Gastrocnemius medialis (tissue), 4 donors: ENCODE results near the gene MUL1. TPM values are rescaled to one million over a fixed set of nuclear protein-coding genes. Genes with fewer than 3 reads are reported as not detected.

Experiments
- ATAC-seq, 2 donors: fragments of 150-250 bp; one replicate each; pipeline ENCODE4 v1.9.1; 2016
- DNase-seq, 2 donors: peaks; one replicate each; pipeline ENCODE4 v3.0.0-alpha.2; 2019
- H3K27ac ChIP-seq, 4 donors: fragments of 200-600 bp; sonication (generic); 1 replicate in 1 of 4; 2 replicates in 3 of 4; pipeline ENCODE4 v1.5.1; 2016 to 2018; ENCODE audit warnings: mild to moderate bottlenecking in 2 of 4, moderate library complexity in 1 of 4
- H3K27me3 ChIP-seq, 3 donors: fragments of 200-600 bp; sonication (generic) in 2 of 3; 1 replicate in 1 of 3; 2 replicates in 2 of 3; pipeline versions ENCODE4 v1.5.1 to v1.6.0; 2016 to 2019; ENCODE audit warnings: mild to moderate bottlenecking in 1 of 3, moderate library complexity in 1 of 3
- H3K36me3 ChIP-seq, 2 donors: fragments of 200-600 bp; sonication (generic) in 1 of 2; one replicate each; pipeline ENCODE4 v1.5.1; 2017 to 2018
- H3K4me1 ChIP-seq, 2 donors: fragments of 200-600 bp; sonication (generic) in 1 of 2; one replicate each; pipeline ENCODE4 v1.5.1; 2016 to 2017; ENCODE audit warnings: mild to moderate bottlenecking in 2 of 2
- H3K4me3 ChIP-seq, 4 donors: fragments of 200-600 bp; sonication (generic) in 3 of 4; 1 replicate in 1 of 4; 2 replicates in 3 of 4; pipeline ENCODE4 v1.5.1; 2016 to 2019; ENCODE audit warnings: mild to moderate bottlenecking in 2 of 4
- H3K9me3 ChIP-seq, 3 donors: fragments of 200-600 bp; sonication (generic) in 2 of 3; 1 replicate in 1 of 3; 2 replicates in 2 of 3; pipeline ENCODE4 v1.5.1; 2016 to 2019
- CTCF ChIP-seq, 5 experiments: fragments of 450-650 bp in 3 of 5; fragments of 200-600 bp in 2 of 5; sonication (generic) in 2 of 5; IDR thresholded peaks in 4 of 5; conservative IDR thresholded peaks in 1 of 5; 1 replicate in 4 of 5; 2 replicates in 1 of 5; pipeline ENCODE4 v1.5.1; 2016 to 2019; ENCODE audit warnings: antibody characterized with exemption in 5 of 5, mild to moderate bottlenecking in 3 of 5, moderate library complexity in 3 of 5
- POLR2A ChIP-seq, 2 donors: fragments of 450-650 bp; IDR thresholded peaks; one replicate each; pipeline ENCODE4 v1.6.1; 2017; ENCODE audit warnings: antibody characterized with exemption in 2 of 2, mild to moderate bottlenecking in 2 of 2, moderate library complexity in 2 of 2
- in situ Hi-C, 4 donors: fragments of 200-750 bp; cut with MboI; loops; one replicate each; pipeline versions ENCODE4 v1.15.0 to v1.8.0; 2017; ENCODE audit warnings: low sequenced_read_pairs in 4 of 4
- intact Hi-C: fragments of 100-400 bp; cut with DNase I; formaldehyde crosslinking; loops from one replicate; pipeline ENCODE4 v1.15.1; 2023; ENCODE audit warnings: low total_unique reads
- total RNA-seq, 4 donors: library from RNA; depleted of rRNA; stranded (reverse); fragments of >200 nt; gene quantifications; one replicate each; pipeline versions ENCODE4 v1.1.0 to v1.2.3, GENCODE V29; 2016

The MUL1 gene
- total RNA-seq, 4 donors from 2014 or later, result 32.8 to 44.5 (median 38.8) TPM

- no peak overlapping the region for H3K4me3 ChIP-seq
- H3K27me3 ChIP-seq, result peaks cover 0 to 10% (median 0%) of the 10 kb centered on the region in 3 donors
- no peak for DNase-seq
- no peak overlapping the region for H3K27ac ChIP-seq
- no peak for ATAC-seq
- in situ Hi-C loops (no loop called here), intact Hi-C loops (no loop called here)
- no peaks in the 10 kb centered on the region for H3K36me3 ChIP-seq
- no peaks in the 10 kb centered on the region for H3K4me1 ChIP-seq
- no peaks in the 10 kb centered on the region for H3K9me3 ChIP-seq
- TF ChIP-seq POLR2A (IDR thresholded peaks at IDR 0.05), result no peak
- TF ChIP-seq CTCF (IDR thresholded peaks at IDR 0.05 in 4 of 5, conservative IDR thresholded peaks at IDR 0.05 in 1 of 5), result no peak
These were observed 22.9 kb upstream of the MUL1 start for GRCh38 chr1:20530901-20531300.

DNA sequence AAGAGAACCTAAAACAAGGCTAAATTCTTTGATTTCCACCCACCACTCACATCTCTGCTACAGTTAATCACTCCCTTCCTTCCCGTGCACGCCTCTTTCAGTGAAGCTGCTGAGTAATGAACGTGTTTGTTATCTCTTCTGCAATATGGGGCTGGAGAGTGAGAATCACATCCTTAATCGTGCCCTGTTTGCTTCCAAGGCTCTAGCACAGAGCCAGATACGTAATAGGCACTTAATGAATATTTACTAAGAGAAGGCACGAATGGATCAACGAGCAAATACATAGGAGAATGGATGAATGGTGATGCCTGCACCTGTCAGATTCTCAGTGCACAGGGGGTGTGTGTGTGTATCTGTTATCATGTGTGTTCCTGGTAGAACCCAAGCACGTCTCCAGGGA, 22.4 kb upstream of the MUL1 start:
- no peak overlapping the region for H3K27ac ChIP-seq
- intact Hi-C loops, result no loop called here
- in situ Hi-C loops, result no loop called here
- H3K9me3 ChIP-seq, result no peaks in the 10 kb centered on the region
- H3K4me3 ChIP-seq, result no peak overlapping the region
- H3K4me1 ChIP-seq, result no peaks in the 10 kb centered on the region
- no peaks in the 10 kb centered on the region for H3K36me3 ChIP-seq
- H3K27me3 ChIP-seq, result peaks cover 0 to 10% (median 0%) of the 10 kb centered on the region in 3 donors
- no peak for ATAC-seq
- no peak for DNase-seq
- TF ChIP-seq CTCF (IDR thresholded peaks at IDR 0.05 in 4 of 5, conservative IDR thresholded peaks at IDR 0.05 in 1 of 5) (no peak), POLR2A (IDR thresholded peaks at IDR 0.05) (no peak)

GRCh38 chr1:20528221-20528620, 20.3 kb upstream of the MUL1 start:
- intact Hi-C loops (no loop called here), in situ Hi-C loops (loop anchor here in 1 of 4 donors (5.0 kb wide), 1 partner anchor 94 kb away; no protein-coding TSS in a partner anchor)
- Histone ChIP-seq H3K36me3 (no peaks in the 10 kb centered on the region), H3K4me3 (no peak overlapping the region), H3K9me3 (no peaks in the 10 kb centered on the region), H3K27me3 (peaks cover 0 to 10% (median 0%) of the 10 kb centered on the region in 3 donors), H3K27ac (no peak overlapping the region), H3K4me1 (no peaks in the 10 kb centered on the region)
- TF ChIP-seq CTCF (IDR thresholded peaks at IDR 0.05 in 4 of 5, conservative IDR thresholded peaks at IDR 0.05 in 1 of 5), result no peak
- no peak for TF ChIP-seq POLR2A (IDR thresholded peaks at IDR 0.05)
- ATAC-seq (no peak), DNase-seq (no peak)

DNA sequence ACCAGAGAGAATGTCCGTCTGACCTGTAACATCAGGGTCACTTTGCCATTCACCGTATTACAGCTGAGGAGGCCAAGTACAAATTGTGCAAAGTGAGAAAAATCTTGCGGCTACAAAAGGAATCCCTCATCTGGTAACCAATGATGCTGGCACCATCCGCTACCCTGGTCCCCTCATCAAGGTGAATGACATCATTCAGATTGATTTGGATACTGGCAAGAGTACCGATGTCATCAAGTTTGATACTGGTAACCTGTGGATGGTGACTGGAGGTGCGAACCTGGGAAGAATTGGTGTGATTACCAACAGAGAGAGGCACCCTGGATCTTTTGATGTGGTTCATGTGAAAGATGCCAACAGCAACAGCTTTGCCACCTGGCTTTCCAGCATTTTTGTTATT, 18.3 kb upstream of the MUL1 start:
- no peak overlapping the region for H3K27ac ChIP-seq
- H3K36me3 ChIP-seq, result no peaks in the 10 kb centered on the region
- TF ChIP-seq POLR2A (IDR thresholded peaks at IDR 0.05) (no peak), CTCF (IDR thresholded peaks at IDR 0.05 in 4 of 5, conservative IDR thresholded peaks at IDR 0.05 in 1 of 5) (no peak)
- H3K27me3 ChIP-seq, result peaks cover 0 to 10% (median 0%) of the 10 kb centered on the region in 3 donors
- no peak for DNase-seq
- intact Hi-C loops, result no loop called here
- H3K4me3 ChIP-seq, result no peak overlapping the region
- no peaks in the 10 kb centered on the region for H3K9me3 ChIP-seq
- no peaks in the 10 kb centered on the region for H3K4me1 ChIP-seq
- in situ Hi-C loops, result loop anchor here in 1 of 4 donors (5.0 kb wide), 1 partner anchor 96 kb away; no protein-coding TSS in a partner anchor
- ATAC-seq, result no peak
